Amygdala (tissue), 56 donors: ENCODE data around the gene CRYAB.
"Not testable (repeated sequence)": the region's sequence is repeated elsewhere in the genome, so short reads cannot be mapped to it uniquely, and the experiment has no call there.

Experiments
- DNase-seq, 56 donors: peaks; one replicate each; lab custom pipeline; 2025; lab: John Stamatoyannopoulos, UW

Gene CRYAB

GRCh38 chr11:111934306-111934705 is 22.7 kb upstream of the CRYAB start:
- DNase-seq, result no peak

- DNase-seq, result no peak
Observed at GRCh38 chr11:111933872-111934271, 22.3 kb upstream of the CRYAB start.

GRCh38 chr11:111933176-111933575 is 21.6 kb upstream of the CRYAB start:
- DNase-seq, result not testable (repeated sequence)

- no peak for DNase-seq
Observed at GRCh38 chr11:111932611-111932950, 21.0 kb upstream of the CRYAB start.

- DNase-seq, result no peak
Observed at GRCh38 chr11:111930472-111930871, 18.9 kb upstream of the CRYAB start.

GRCh38 chr11:111926505-111927391 is 15.2 kb upstream of the CRYAB start:
- DNase-seq, result peak; percentile 65 to 100 (median 98)

GRCh38 chr11:111925953-111926352 is 14.4 kb upstream of the CRYAB start:
- no peak for DNase-seq

GRCh38 chr11:111923951-111924350 is 12.4 kb upstream of the CRYAB start:
- no peak for DNase-seq

- DNase-seq, result no peak
Observed at GRCh38 chr11:111923351-111923788, 11.8 kb upstream of the CRYAB start.

GRCh38 chr11:111922803-111923202 is 11.2 kb upstream of the CRYAB start:
- DNase-seq, result no peak

- DNase-seq, result no peak
Observed at GRCh38 chr11:111921541-111922230, 10.1 kb upstream of the CRYAB start.

GRCh38 chr11:111920908-111921307 is 9.3 kb upstream of the CRYAB start:
- DNase-seq, result no peak

- DNase-seq, result no peak
Observed at GRCh38 chr11:111918390-111919256, 7.1 kb upstream of the CRYAB start, which contains the start of gene C11orf52. TSS of gene C11orf52 (plus strand) at chr11:111918913. CDS start at chr11:111918973, 60 bp downstream.

- DNase-seq, result no peak
Observed at GRCh38 chr11:111917788-111918187, 6.2 kb upstream of the CRYAB start.

GRCh38 chr11:111917312-111917711 is 5.7 kb upstream of the CRYAB start:
- no peak for DNase-seq

GRCh38 chr11:111916768-111917167 is 5.2 kb upstream of the CRYAB start:
- DNase-seq, result no peak

- peak in 50 of 56 donors; percentile 38 to 89 (median 66) for DNase-seq
Observed at GRCh38 chr11:111913997-111914396, 2.4 kb upstream of the CRYAB start.

GRCh38 chr11:111913031-111913861 is 1.7 kb upstream of the CRYAB start:
- peak in 14 of 56 donors; percentile 21 to 66 (median 50) for DNase-seq

- DNase-seq, result peak in 12 of 56 donors; percentile 35 to 70 (median 58)
Observed at GRCh38 chr11:111912535-111912934, 965 bp upstream of the CRYAB start, which contains the start of gene HSPB2. TSS of gene HSPB2 (plus strand) at chr11:111912734. CDS start at chr11:111912830, 96 bp downstream.
